Fibroblast of skin of left quadriceps (primary cell): Measurements from ENCODE around the gene RNPEPL1.
"Not testable (repeated sequence)": the region's sequence is repeated elsewhere in the genome, so short reads cannot be mapped to it uniquely, and the experiment has no call there.

Experiments used
- DNase-seq, 2 experiments: peaks; one replicate each; pipeline ENCODE4 v3.0.0-alpha.2; 2013; ENCODE audit warnings: low read depth in 2 of 2

Gene RNPEPL1

DNA sequence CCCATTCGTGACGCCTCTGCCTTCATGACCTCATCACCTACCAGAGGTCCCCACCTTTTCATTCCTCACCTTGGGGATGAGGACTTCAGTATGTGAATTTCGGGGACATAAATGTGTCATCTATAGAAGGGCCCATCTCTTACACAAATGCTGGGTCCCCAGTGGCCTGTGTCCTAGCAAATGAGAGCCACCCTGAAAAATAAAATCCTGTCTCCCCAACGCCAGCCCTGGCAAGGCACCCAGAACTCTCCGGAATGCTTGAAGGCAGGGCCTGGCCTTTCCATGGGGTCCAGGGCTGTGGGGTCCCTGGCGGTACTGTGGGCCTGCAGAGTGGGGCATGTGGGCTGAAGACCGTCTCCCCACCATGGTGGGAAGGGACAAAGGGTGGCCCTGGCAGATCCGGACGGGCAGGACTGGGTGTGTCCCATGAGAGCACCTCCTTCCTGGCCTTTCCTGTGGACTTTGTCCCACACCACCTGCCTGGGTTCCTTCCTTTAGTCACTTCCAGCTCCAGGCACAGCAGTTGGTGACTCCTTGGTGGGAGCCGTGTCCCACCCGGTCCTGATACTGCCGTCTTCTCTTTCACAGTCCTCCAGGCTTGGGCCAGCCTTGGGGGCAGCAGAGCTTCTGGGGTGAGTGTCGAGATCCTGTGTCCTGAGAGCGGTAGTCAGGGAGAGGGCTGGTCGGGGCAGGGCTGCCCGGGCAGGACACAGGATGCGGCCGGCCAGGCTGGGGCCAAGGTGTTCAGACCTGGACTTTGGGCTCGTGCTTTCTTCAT, 36.8 kb downstream of the RNPEPL1 start:
- no peak for DNase-seq

DNA sequence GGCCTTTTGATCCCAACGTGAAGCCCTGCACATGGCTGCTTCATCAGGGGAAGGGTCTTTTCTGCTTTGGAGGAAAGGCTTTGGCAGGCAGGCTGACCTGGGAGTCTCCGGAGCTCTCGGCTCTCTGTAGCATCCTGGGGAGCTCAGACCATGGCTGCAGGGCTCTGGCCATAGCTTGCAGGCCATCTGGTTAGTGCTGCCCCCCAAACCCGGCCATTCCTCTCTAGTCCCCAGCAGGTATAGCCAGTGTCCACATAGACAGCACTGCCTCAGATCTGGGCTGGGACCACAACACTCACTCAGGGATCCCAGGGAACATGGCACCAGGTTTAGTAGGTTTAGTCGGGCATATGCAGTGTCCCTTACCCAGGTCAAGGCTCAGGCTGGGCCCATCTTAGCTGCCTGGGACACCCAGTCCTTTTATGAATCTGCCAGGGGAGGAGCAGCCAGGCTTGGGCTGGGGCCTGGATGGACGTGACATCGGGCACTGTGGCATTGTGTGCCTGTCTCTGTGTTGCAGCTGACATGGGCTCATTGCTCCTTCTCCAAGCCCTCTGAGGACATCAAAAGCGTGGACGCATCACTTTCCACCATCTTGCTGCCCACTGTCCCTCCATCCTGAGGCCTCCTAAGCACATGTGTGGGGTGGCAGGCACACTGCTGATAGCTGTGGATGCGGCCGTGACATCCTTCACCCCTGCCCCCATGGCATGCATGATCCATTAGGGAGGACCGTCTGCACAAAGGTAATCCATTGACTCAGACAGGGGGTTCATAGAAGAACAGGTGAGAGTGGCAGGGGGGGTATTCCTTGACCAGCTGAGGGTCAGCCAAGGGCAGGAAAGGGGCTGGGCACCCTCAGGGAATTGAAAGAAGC, 37.8 kb downstream of the RNPEPL1 start:
- DNase-seq: no peak

DNA sequence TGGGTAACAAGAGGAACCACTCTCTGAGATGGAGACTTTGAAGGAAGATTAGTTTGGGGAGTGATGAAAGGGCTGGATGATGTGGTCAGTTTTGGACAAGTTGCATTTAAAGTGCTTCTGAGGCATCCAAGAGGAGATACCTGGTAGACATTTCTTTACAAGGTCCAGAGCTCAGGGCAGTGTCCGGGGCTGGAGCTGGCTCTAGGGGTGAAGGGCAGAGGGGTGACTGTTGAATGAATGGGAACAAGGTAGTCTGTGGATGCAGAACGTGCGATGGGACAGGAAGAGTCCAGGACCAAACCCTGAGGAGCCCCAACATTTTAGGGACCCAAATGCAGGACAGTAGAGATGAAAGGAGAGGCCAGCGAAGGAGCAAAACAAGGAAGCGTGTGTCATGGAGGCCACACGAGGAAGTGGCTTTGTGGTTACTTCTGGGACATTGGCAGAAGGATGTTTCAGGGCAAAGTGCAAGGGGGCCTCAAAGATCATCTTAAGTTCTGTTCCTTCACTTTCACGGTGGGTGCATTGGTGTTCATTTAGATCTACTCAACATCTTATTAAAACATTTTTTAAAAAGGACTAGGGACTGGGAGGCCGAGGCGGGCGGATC, 43.4 kb downstream of the RNPEPL1 start:
- DNase-seq: no peak

DNA sequence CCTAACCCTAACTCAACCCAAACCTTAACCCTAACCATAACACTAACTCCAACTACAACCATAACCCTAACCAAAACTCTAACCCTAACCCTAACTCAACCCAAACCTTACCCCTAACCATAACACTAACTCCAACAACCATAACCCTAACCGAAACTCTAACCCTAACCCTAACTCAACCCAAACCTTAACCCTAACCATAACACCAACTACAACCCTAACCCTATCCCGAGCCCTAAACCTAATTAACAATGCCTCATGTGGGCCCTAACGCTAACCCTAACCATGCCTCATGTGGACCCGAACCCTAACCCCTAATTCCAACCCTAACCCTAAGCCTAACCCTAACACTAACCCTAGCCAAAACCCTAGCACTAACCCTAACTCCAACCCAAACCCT, 45.5 kb downstream of the RNPEPL1 start:
- no peak for DNase-seq

DNA sequence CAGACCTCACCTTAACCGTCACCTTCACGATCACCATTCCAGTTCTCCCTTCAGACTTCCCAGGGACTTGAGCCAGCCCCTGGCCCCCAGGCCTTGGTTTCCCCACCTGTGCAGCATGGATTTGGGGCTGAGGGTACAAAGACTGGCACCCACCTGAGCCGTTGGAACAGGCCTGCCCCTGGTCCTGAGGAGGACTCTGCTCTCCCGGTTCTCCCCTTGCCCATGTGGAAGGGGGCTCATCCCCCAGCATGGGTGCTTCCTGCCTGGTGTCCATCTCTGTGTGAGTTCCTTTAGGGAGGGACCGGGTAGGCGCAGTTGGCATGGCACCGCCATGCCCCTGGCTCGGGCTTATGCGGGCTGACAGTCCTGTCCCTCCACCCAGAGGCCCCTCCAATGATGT, 46.1 kb downstream of the RNPEPL1 start:
- no peak for DNase-seq

DNA sequence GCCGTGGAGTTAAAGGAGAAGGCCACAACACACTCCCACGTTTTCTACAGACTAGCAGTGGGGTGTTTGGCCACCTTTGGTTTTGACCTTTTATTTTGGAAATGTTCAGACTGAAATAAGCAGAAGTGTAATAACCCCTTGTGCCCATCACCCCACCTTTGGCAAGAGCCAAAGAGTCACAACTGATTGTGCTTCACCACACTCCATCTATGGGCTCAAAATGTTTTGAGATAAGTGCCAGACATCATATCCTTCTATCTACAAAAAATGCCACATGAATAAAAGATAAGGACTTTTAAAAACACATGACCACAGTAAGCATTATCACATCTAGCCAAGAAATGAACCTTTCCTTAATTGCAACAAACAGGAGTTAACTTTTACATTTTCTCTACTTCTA, 47.1 kb downstream of the RNPEPL1 start:
- no peak for DNase-seq

DNA sequence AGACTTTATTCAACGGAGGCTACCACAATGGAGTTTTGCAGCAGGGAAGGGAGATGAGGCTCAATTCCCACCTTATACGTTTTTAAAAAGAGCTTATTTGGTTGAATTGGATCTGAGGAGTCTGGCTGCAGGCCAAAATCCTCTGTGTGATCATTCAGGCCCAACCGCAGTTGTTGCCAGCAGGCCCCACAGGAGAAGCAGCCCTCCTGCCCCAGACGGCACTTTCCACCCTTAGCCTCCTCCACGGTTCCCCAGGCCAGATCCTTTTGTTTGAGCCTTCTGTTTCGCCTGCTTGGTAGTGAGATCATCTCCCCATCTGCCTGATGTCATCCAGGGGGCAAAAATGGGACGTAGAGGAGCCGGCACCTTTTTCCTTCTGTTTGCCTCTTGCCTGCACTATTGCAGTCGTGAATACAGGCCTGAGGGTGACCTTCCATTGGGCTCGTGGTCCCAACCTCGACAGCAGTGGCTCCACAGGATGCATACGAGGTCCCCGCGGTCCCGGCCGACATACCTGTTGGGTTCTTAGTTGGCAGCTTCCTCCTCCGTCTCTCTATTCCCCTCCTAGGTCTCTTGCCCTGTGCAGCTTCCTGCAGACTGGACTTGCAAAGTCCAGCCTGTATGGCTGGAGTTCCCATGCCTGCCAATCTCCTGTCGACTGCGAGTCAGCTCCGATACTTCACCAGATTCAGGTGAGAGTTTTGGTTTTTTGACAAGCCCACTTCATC, 47.7 kb downstream of the RNPEPL1 start:
- DNase-seq: no peak

DNA sequence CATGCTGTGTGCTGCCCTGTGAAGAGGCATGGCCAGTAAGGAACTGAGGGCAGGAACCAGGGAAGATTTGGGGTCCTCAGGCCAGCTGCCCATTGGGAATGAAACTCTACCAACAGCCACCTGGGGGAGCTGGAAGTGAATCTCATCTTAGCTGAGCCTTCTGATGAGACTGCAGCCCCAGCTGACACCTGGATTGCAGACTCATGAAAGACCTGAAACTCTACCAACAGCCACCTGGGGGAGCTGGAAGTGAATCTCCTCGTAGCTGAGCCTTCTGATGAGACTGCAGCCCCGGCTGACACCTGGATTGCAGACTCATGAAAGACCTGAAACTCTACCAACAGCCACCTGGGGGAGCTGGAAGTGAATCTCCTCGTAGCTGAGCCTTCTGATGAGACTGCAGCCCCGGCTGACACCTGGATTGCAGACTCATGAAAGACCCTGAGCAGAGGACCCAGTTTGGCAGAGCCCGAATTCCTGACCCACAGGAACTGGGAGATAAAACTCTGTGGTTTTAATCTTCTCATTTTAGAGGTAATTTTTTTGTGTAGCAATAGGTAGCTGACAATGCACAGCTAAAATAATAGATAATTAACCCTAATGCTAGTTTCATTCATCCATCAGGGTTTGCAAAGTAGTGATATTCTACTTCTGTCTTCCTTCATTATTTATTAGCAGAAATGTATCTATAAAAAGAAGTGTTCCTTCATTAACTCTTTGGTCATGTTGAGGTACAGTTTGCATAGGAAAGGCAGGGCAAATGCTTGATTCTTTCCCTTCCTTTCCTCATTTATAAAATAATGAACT, 48.8 kb downstream of the RNPEPL1 start:
- not testable (repeated sequence) for DNase-seq

DNA sequence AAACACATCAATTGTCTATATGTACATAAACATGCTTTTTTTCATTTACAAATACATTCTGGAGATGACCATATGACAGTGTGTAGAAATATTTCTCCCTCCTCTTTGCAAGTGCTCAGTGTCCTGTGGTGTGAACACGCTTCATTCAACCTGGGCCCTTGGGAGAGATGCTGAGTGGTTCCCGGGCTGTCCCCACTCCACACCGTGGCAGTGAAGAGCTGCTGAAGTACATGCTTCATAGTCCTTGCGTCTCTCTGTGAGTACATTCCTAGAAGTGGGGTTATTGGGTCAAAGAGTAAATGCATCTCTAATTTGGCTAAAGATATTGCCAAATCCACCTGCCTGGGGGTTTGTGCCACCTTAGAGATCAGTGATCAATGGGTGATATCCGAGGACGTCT, 50.5 kb downstream of the RNPEPL1 start:
- no peak for DNase-seq

DNA sequence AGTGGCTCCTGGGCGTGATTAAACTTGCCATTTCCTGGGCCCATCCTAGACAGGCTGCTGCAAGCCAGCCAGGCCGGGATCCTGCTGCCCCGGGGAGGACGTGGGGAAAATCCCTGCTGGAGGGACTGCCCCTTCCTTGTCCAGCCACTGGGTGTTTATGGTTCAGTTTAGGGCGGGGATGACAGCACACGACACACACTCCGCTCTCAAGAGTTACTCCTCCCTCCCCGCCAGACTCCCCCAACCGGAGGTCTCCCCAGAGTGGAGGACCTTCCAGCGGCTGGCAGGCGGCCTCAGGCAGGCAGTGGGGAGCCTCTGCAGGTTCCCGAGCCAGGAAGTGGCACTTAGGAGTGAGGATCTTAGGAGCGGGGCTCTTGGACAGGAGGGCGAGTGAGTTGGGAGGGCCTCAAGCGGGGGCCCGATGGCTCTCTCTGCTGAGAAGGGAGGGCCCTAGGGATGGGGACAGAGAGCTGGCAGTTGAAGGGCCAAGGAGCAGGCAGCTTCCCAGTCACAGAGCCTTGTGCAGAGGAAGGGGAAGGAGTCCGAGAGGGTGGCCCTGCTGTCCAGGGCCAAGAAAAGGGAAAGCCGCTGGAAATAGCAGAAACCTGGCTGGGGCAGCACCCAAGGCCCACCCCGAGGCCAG, 51.3 kb downstream of the RNPEPL1 start:
- no peak for DNase-seq

DNA sequence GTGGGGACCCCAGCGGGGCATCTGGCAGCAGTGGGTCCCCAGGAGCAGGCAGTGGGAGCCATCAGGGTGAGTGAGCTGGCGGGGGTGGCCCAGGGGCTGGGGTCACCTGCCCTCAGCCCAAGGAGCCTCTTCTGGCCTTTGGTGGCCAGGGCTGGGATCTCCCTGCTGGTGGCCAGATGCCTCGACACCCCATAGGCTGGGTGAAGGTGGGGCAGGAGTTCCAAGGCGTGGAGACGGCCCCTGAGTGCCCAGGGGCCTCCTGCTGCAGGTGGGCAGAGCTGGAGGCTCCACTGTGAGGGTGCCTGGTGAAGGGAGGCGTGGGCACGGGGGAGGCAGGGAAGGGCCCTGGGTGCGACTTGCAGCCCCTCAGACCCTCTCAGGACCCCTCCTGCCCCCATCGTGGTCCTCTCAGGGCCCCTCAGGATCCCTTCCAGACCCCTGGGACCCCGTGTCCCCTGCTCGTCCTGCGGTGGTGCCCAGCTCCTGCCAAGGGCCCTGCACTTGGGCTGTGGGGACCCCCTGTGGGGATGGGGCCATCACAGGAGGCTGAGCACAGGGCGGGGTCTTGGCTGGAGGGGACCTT, 52.0 kb downstream of the RNPEPL1 start:
- DNase-seq: no peak

DNA sequence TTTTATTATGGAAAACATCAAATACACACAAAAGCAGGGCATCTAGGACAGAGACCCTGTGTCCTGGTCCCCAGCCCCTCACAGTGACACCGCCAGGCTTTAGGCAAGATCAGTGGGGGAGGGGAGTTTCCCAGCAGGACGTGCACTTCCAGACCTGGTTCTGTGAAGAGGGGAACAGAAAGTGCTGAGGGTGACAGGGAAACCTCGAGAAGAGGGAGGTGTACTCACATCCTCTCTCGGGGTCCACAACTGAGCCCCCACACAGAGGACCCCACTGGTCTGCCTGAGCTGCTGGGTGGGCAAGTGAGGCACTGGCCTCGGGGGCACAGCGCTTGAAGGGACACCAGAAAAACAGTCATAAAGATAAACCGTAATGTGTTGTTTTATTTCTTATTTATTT, 52.6 kb downstream of the RNPEPL1 start:
- no peak for DNase-seq

DNA sequence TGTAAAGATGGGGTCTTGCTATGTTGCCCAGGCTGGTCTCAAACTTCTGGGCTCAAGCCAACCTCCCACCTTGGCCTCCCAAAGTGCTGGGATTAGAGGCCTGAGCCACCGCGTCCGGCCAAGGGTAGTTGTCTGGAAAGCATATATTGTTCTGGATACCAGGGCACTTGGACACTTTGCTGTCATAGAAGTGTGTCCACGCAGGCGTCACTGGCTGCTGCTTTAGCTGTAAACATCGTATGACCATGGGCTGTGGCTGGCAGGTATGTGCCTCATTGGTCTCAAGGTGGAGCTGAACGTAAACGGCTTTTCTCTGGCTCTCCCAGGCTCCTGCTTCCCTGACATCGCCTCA, 53.8 kb downstream of the RNPEPL1 start:
- DNase-seq: no peak

DNA sequence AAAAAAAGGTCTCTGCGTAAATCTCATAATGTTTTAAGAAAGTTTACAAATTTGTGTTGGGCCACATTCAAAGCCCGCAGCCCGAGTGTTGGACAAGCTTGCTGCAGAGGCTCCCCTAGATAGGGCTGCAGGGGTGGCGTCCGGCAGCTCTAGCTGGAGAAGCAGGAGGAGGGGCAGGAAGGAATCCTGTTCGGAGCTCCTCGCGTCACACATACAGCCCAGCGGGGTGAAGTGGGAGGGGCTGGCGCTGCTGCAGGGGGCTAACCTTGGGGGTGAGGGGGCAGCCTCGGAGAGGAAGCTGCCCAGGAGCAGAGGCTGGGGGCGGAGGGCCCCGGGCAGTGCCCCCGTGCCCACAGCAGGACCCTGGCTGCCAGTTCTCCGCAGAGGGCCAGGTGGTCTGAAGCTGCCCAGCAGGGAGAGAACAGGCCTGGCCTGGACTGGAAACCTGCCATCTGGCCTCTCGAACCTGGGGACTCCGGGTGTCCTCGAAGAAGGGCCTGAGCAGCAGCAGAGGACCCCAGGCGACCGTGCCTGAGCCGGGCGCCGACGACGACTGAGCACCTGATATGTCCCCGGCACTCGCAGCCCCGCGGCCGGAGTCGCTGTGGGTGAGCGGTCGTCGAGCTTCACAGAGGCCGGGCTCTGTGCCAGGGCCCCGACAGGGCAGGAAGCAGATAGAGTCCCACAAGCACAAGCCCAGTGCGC, 54.4 kb downstream of the RNPEPL1 start:
- no peak for DNase-seq

DNA sequence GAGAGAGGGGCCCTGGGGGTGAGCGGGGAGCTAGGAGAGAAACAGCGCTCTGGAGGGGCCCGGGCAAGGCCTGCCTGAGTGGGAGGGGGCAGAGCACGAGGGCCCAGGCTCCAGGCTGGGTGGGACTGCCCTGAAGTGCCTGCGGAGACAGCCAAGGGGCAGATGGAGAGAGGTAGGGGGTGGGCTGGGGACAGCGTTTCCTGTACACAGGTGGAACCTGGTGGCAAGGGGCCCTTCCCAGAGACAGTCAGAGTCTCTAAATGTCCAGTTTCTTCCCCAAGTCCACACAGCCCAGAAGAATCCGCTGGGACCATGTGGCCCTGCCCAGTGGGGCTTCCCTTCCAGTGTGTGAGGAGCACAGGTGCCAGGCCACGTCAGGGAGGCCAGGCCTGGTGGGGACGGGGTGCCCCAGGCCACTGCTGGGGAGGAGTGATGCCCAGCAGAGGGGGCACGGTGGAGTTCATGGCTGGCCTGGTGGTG, 55.3 kb downstream of the RNPEPL1 start:
- no peak for DNase-seq

DNA sequence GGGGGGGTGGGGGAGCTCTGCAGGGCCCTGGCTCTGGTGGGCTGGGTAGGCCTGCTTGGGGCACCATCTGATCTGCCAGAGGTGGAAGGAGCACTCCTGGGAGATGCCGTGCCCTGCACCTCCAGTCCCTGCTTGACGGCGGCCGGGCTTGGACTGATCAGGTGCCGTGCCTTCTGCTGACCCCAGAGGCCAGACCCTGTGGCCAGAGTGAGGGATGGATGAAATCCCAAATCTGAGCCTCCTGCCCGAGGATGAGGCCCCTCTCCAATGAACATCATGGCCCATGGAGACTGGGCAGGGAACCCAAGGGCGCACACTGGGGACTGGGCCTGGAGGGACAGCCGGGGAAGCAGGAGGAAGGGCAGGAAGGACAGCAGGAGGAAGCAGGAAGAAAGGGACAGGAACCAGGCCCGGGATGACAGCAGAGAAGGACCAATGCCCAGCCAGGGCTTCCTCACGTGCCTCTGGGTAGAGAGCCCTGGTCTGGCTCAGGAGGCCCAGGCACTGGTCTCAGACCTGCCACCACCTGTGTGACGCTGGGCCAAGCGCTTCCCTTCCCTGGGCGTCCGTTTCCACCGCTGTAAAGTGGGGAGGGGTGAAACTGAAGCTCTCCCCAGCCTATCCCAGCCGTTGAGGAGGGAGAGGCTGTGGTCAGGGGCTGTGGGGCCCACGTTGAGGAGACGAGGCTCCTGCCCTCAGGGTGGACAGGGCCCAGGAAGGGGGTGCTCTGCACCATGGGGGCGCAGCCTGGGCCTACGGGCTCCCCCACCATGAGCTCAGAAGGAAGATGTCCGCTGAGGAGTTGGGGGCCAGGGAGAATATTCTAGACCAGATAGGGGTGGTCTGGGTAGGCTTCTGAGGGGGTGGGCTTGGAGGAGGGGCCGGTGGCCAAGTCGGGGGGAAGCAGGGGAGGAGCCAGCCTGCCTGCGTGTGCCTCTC, 56.0 kb downstream of the RNPEPL1 start:
- DNase-seq: no peak

DNA sequence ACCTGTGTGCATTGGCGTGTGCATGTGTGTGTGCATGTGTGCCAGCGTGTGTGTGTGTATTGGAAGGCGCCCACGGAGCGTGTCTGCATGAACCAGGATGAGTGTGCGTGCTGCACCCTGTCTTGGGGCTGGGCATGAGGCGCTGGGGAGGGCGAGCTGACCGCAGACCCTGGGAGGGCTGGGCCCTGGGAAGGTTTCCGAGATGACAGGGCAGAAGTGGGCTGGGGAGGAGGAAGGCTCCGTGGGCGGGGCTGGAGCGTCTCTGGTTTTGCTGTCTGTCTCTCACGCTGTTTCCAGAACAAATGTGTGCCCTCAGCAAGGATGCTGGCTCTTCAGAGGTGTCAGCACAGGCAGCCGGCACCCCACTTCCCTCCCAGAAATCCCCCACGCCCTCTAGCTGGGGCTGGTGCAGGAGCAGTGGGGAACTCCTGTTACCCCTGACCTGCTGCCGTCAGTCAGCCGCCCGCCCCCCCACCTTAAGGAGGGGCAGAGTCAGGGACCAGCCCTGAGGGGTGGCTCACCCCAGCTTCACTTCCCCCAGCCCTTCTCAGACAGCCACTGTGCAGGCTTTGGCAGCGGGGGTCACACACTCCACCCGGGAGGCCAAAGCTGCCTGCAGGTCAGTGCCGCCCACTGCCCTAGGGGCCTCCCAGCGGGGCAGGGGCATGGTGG, 56.8 kb downstream of the RNPEPL1 start, which contains the start of gene GPR35:
TSS of gene GPR35 (plus strand) at position 531 of the 672 bp plus-strand sequence. CDS start 4,473 bp downstream, outside the sequence.
- peak; percentile 26 to 27 for DNase-seq
